Spleen (tissue), 7 donors: ENCODE results near the gene NCOA1.

Source experiments
- POLR2A ChIP-seq, 3 donors: fragments of 450-650 bp; IDR thresholded peaks; one replicate each; pipeline ENCODE4 v1.5.1; 2017; ENCODE audit warnings: antibody characterized with exemption in 3 of 3, mild to moderate bottlenecking in 1 of 3
- POLR2AphosphoS5 ChIP-seq, 3 donors: sonication (generic); formaldehyde crosslinking; IDR thresholded peaks; one replicate each; pipeline ENCODE4 v1.5.1; 2017; ENCODE audit warnings: antibody characterized with exemption in 3 of 3
- TF ChIP-seq, protein P1 (sequence below), 11 experiments: fragments of 200-600 bp in 7 of 11; fragments of 450-650 bp in 4 of 11; sonication (generic) in 4 of 11; IDR thresholded peaks in 8 of 11; conservative IDR thresholded peaks in 3 of 11; 1 replicate in 7 of 11; 2 replicates in 4 of 11; pipeline versions ENCODE4 v1.4.0 to v1.8.0; 2016 to 2021; ENCODE audit warnings: antibody characterized with exemption in 11 of 11, inconsistent platforms in 4 of 11, mild to moderate bottlenecking in 1 of 11
- donor health status: DM: no; HTN: no; CAD: no; lungs with moderate emphysema.
- donor health status: DM: no; HTN: no; CAD: no.
- donor health status: DM: no; HTN: no; CAD: no.

DNA sequence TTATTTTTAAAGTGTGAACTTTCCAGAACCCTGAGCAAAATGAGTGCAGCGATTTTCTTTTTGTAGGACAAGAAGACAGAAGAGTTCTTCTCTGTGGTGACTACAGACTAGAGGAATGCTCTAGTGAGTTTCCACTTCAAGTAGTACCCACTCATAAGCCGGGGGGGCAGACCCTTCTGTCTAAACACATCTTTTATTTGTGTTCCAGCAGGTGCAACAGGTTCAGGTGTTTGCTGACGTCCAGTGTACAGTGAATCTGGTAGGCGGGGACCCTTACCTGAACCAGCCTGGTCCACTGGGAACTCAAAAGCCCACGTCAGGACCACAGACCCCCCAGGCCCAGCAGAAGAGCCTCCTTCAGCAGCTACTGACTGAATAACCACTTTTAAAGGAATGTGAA, 277.0 kb downstream of the NCOA1 start:
- TF ChIP-seq, protein P1, sequence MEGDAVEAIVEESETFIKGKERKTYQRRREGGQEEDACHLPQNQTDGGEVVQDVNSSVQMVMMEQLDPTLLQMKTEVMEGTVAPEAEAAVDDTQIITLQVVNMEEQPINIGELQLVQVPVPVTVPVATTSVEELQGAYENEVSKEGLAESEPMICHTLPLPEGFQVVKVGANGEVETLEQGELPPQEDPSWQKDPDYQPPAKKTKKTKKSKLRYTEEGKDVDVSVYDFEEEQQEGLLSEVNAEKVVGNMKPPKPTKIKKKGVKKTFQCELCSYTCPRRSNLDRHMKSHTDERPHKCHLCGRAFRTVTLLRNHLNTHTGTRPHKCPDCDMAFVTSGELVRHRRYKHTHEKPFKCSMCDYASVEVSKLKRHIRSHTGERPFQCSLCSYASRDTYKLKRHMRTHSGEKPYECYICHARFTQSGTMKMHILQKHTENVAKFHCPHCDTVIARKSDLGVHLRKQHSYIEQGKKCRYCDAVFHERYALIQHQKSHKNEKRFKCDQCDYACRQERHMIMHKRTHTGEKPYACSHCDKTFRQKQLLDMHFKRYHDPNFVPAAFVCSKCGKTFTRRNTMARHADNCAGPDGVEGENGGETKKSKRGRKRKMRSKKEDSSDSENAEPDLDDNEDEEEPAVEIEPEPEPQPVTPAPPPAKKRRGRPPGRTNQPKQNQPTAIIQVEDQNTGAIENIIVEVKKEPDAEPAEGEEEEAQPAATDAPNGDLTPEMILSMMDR (IDR thresholded peaks at IDR 0.05 in 8 of 11, conservative IDR thresholded peaks at IDR 0.05 in 3 of 11) = no peak
- TF ChIP-seq POLR2AphosphoS5 (IDR thresholded peaks at IDR 0.05) (no peak), POLR2A (IDR thresholded peaks at IDR 0.05) (no peak)
